ENCODE data around the gene HAND1.
A peak's percentile ranks its signal among the peaks of the same experiment; 100 is the strongest.

- TF ChIP-seq CTCF (conservative IDR thresholded peaks at IDR 0.05 in 1 of 2, IDR thresholded peaks at IDR 0.05 in 1 of 2; ENCODE audit: extremely low read depth in 1 of 2, insufficient read depth in 1 of 2, low read depth in 1 of 2, low read length in 2 of 2): no peak
- TF ChIP-seq EZH2 (IDR thresholded peaks at IDR 0.05; ENCODE audit: borderline replicate concordance, low read length): peak; percentile 84
These were observed 2.1 kb upstream of the HAND1 start for GRCh38 chr5:154479944-154480750.

Data from mammary epithelial cell (primary cell).